Neural cell (in vitro differentiated cells): ENCODE data around the gene MGAT5B.

Source experiments
- EP300 ChIP-seq: fragments of 450-650 bp; conservative IDR thresholded peaks from 2 replicates; pipeline ENCODE4 v1.6.1; 2014; ENCODE audit warnings: antibody characterized with exemption, mild to moderate bottlenecking, moderate library complexity; ENCODE audit not compliant: poor library complexity, severe bottlenecking
- POLR2AphosphoS5 ChIP-seq: IDR thresholded peaks from 2 replicates; pipeline ENCODE4 v1.6.1; 2012
- TF ChIP-seq, protein P1 (sequence below): fragments of 450-650 bp; IDR thresholded peaks from 2 replicates; pipeline ENCODE4 v1.5.1; 2014; ENCODE audit warnings: antibody characterized with exemption, mild to moderate bottlenecking, moderate library complexity; ENCODE audit not compliant: poor library complexity, severe bottlenecking

DNA sequence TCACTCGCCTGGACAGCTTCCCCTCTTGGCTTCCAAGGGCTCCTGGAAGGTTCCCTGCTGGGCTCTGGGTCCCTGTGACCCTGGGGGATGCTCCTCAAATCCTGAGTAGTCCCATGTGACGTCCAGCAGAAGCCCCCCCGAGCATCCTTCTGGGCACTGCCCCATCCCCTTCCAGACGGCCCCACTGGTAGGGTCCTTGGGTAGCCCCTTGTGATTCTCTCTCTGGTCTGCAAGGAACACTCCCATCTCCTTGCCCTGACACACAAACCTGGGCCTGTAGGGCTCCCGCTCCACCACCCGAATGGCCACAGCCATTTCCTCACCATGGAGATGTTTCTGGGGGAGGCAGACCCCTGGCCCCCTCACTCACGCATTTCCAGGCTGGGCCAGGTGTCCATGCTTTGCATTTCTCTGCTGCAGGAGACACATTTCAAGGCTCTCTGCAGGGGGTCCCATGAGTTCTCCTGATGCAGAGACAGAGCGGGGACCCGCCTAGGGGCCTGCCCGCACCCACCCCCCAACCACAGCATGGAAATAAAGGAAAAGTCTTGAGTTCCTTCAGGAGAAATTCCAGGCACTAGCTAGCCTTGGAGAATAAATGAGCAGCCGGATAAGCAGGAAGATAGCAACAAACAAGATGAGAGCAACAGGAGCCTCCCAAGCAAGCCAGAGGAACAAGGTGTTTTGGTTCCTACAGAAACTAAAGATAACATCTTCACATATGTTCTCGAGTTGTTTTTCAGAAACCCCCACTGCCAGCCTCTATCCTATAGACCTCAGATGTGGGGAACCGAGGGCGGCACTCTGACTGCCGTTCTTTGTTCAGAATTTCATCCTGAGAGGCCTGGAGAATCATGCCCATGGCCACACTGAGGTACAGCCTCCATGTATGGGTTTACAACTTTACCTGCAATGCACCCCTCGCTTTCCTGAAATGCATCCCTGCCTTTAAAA is 128.8 kb downstream of the MGAT5B start:
- TF ChIP-seq EP300 (no peak), POLR2AphosphoS5 (no peak)
- TF ChIP-seq, protein P1, sequence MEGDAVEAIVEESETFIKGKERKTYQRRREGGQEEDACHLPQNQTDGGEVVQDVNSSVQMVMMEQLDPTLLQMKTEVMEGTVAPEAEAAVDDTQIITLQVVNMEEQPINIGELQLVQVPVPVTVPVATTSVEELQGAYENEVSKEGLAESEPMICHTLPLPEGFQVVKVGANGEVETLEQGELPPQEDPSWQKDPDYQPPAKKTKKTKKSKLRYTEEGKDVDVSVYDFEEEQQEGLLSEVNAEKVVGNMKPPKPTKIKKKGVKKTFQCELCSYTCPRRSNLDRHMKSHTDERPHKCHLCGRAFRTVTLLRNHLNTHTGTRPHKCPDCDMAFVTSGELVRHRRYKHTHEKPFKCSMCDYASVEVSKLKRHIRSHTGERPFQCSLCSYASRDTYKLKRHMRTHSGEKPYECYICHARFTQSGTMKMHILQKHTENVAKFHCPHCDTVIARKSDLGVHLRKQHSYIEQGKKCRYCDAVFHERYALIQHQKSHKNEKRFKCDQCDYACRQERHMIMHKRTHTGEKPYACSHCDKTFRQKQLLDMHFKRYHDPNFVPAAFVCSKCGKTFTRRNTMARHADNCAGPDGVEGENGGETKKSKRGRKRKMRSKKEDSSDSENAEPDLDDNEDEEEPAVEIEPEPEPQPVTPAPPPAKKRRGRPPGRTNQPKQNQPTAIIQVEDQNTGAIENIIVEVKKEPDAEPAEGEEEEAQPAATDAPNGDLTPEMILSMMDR: no peak
